ENCODE data around the gene CDH18.

CDH18 gene

DNA sequence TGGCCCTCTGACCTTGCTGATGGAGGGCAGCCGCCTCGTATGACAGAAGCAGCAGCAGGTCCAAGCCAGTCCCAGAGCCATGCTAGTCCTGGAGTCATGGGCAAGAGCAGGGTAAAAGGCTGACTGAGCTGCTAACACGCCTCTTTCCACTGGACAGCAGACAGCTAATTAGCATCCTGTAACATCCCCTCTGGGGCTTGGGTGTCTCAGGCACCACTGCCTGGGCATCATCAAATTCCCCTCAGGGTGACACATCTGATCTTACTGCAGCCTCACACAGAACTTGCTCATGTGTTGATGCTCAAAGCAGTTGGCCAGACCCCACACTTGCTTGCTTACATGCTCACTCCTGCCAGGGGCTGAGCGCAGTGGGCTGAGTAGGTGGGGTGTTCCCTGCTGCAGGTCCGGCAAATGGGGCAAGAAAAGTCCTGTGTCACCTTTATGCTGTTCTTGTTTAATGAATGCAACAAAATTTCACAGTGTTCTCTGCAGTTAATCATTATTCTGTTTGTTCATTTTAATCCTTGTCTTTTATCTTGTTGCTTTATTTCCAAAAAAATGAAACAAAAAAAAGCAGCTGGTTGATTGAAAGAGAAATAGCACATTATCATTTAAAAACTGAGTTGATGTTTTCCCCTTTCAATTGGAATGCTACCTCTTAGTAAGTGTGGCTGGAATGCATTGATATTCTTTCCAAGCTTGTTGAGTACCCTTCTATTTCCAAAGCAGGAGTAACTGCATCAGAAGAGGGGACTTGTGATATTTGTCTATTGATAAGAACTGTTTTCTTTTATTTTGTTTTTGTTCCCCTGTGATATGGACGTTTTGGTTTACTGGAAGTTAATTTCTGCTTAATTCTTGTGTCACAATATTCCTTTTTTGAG, 254.1 kb downstream of the CDH18 start:
- no peak for DNase-seq (ENCODE audit: low read depth)

GRCh38 chr5:19728571-19728970, 259.4 kb downstream of the CDH18 start:
- DNase-seq (ENCODE audit: low read depth) = no peak

DNA sequence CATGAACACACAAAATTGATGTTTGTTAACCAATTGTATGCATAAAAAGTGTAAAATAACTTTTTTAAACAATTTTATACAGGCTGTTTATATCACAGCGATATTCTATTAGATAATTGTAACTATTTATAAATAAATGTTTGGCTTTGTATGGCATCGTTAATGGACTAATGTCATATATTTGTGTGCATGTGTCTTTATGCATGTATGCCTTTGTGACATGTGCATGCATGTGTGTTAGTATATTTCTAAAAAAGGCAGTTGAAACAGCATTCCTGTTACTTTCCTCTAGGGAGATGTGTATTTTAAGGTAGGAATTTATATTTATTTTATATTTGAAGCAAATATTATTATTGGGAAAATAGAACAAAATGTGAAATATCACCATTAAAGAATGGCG, 268.9 kb downstream of the CDH18 start:
- DNase-seq (ENCODE audit: low read depth) = no peak

GRCh38 chr5:19713740-19714139, 274.3 kb downstream of the CDH18 start:
- DNase-seq (ENCODE audit: low read depth) = no peak

DNA sequence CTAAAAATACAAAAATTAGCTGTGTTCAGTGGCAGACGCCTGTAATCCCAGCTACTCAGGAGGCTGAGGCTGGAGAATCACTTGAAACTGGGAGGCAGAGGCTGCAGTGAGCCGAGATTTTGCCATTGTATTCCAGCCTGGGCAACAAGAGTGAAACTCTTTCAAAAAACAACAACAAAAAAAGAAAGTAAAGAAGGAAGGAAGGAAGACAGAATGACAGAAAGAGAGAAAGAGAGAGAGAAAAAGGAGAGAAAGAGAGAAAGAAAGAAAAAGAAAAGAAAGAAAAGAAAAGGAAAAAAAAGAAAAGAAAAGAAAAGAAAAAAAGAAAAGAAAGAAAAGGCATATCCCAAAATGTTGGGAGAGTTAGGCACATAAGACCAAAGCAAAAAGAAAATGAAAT, 278.6 kb downstream of the CDH18 start:
- no peak for DNase-seq (ENCODE audit: low read depth)

GRCh38 chr5:19706776-19707175, 281.2 kb downstream of the CDH18 start:
- no peak for DNase-seq (ENCODE audit: low read depth)

GRCh38 chr5:19701731-19702130, 286.3 kb downstream of the CDH18 start:
- no peak for DNase-seq (ENCODE audit: low read depth)

GRCh38 chr5:19694949-19695611, 292.9 kb downstream of the CDH18 start:
- DNase-seq (ENCODE audit: low read depth) = no peak

- no peak for DNase-seq (ENCODE audit: low read depth)
Observed at GRCh38 chr5:19690978-19691377, 297.0 kb downstream of the CDH18 start.

DNA sequence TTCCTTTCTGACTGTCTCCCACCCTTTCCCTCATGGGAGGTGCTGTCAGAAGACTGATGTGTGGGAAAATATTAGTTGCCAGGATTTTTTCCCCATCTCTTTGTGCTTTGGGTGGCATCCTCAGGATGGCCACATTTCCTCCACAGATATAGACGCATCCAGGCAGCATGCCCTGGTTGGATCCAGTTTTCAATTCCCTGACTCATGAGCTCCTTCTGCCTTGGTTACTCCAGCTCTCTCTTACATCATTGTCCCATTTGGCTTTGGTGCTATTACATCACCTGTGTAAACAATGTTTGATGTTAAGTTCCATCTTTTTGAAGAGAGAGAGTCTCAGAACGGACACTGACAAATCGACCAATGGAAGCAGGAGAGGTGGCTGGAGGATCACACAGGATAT, 302.5 kb downstream of the CDH18 start:
- no peak for DNase-seq (ENCODE audit: low read depth)

GRCh38 chr5:19676895-19677294, 311.1 kb downstream of the CDH18 start:
- no peak for DNase-seq (ENCODE audit: low read depth)

- no peak for DNase-seq (ENCODE audit: low read depth)
Observed at GRCh38 chr5:19660679-19661078, 327.3 kb downstream of the CDH18 start.

- DNase-seq (ENCODE audit: low read depth) = no peak
Observed at GRCh38 chr5:19655627-19656026, 332.4 kb downstream of the CDH18 start.

GRCh38 chr5:19638461-19638860, 349.5 kb downstream of the CDH18 start:
- DNase-seq (ENCODE audit: low read depth) = no peak

DNA sequence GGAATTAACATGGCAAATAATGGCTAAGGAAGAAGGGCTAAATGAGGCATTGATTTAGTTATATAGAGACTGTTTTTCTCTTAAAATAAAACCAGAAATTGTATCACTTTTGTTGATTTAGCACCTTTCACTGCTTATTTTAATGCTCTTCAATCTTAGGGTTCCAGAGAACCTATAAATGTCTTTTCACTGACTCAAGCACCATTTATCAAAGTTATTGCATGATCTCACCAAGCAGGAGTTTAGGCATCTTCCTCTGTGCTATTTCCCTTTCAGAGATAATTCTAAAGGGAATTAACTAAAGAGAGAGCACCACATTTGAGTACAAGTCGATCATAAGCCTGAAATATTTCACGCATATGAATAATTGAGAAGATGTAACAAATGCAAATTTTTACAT, 357.1 kb downstream of the CDH18 start:
- no peak for DNase-seq (ENCODE audit: low read depth)

GRCh38 chr5:19626211-19626610, 361.8 kb downstream of the CDH18 start:
- DNase-seq (ENCODE audit: low read depth) = no peak

DNA sequence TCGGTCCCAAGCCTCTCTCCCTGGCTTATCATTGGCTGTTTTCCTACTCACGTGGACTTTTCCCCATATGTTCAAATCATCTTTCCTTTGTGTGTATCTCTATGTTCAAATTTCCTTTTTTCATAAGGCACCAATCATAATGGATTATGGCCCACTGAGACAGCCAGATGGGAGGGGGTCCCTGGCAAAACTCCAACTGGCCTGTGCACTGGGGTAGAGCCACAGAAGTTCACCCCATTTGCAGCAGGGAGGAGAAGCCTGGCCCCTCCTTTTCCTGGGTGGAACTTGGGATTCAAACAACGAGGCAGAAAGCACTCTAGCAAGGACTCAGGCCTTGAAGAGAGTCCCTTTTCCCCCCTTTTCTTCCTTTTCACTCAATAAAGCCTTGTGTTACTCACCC, 362.4 kb downstream of the CDH18 start:
- DNase-seq (ENCODE audit: low read depth) = no peak

GRCh38 chr5:19619571-19619970, 368.4 kb downstream of the CDH18 start:
- no peak for DNase-seq (ENCODE audit: low read depth)

DNA sequence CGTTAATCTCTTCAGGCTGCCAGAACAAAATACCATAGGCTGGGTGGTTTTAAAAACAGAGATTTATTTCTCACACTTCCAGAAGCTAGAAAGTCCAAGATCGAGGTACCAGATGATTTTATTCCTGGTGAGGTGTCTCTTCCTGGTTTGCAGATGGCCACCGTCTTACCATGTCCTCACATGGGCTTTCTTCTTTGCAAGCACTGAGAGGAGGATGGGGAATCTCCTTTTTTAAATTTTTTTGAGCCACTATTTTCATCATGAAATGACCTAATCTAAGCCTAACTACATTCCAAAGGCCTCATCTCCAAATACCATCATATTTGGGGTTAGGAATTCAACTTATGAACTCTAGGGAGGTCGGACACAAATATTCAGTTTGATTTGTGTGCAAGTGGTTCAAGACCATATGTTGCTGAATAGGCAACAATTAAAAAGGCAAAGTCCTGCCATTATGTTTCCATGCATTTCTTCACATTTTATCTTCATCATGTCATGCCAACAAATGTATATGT, 371.2 kb downstream of the CDH18 start:
- no peak for DNase-seq (ENCODE audit: low read depth)

GRCh38 chr5:19615661-19616060, 372.3 kb downstream of the CDH18 start:
- no peak for DNase-seq (ENCODE audit: low read depth)

DNA sequence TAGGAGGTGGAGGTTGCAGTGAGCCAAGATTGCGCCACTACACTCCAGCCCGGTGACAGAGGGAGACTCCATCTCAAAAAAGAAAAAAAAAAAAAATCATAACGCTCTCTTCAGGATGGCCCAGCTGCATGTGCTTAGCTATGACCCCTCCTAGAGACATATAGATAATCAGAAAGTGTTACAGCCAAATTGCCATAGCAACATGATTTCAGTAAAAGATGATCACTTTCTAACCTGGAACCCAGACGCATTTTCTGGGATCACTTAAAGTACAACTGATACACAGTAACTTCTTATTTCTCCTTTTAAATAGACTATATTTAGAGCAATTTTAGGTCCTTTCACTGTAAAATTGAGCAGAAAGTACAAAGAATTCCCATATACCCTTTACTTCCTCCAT, 372.9 kb downstream of the CDH18 start:
- no peak for DNase-seq (ENCODE audit: low read depth)

DNA sequence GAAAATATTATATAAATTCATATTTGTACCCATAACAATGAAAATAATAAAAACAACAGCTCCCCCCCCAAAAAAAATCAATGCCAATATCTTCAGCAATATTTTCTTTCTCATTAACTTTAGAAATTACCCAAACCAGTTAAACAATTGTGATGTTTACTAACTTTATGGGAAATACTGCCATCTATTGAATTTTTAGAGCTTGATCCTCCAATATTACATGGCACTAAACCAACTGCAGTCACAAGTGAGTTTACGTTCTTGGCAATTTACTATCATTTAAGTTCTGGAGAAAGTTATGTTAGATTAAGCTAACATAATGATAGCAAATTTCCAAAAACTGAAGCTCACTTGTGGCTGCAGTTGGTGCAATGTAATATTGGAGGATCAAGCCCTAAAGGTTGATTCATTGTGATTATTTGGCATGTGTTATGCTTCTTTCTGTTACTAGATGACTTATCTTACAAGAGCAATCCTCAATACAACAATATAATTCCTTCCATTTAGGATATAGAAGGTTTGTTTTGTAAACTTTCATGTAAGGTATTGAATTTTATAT, 379.5 kb downstream of the CDH18 start:
- DNase-seq (ENCODE audit: low read depth) = no peak

- no peak for DNase-seq (ENCODE audit: low read depth)
Observed at GRCh38 chr5:19605846-19606407, 382.1 kb downstream of the CDH18 start.
